ENCODE results near the gene MT2A.
"Not testable (repeated sequence)": the region's sequence is repeated elsewhere in the genome, so short reads cannot be mapped to it uniquely, and the experiment has no call there.

DNA sequence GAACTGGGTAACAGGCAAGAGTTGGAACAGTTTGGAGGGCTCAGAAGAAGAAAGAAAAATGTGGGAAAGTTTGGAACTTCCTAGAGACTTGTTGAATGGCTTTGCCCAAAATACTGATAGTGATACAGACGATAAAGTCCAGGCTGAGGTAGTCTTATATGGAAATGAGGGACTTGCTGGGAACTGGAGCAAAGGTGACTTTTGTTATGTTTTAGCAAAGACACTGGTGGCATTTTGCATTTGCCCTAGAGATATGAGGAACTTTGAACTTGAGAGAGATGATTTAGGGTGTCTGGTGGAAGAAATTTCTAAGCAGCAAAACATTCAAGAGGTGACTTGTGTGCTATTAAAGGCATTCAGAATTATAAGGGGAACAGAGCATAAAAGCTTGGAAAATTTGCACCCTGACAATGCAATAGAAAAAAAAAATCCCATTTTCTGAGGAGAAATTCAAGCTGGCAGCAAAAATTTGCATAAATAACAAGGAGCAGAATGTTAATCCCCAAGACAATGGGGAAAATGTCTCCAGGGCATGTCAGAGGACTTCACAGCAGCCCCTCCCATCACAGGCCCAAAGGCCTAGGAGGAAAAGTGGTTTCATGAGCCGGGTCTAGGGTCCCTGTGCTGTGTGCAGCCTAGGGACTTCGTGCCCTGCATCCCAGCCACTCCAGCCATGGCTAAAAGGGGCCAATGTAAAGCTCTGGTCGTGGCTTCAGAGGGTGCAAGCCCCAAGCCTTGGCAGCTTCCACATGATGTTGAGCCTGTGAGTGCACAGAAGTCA lies 13.5 kb downstream of the MT2A start:
- TF ChIP-seq, protein P1, sequence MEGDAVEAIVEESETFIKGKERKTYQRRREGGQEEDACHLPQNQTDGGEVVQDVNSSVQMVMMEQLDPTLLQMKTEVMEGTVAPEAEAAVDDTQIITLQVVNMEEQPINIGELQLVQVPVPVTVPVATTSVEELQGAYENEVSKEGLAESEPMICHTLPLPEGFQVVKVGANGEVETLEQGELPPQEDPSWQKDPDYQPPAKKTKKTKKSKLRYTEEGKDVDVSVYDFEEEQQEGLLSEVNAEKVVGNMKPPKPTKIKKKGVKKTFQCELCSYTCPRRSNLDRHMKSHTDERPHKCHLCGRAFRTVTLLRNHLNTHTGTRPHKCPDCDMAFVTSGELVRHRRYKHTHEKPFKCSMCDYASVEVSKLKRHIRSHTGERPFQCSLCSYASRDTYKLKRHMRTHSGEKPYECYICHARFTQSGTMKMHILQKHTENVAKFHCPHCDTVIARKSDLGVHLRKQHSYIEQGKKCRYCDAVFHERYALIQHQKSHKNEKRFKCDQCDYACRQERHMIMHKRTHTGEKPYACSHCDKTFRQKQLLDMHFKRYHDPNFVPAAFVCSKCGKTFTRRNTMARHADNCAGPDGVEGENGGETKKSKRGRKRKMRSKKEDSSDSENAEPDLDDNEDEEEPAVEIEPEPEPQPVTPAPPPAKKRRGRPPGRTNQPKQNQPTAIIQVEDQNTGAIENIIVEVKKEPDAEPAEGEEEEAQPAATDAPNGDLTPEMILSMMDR (IDR thresholded peaks at IDR 0.05 in 4 of 5, conservative IDR thresholded peaks at IDR 0.05 in 1 of 5): not testable (repeated sequence)
- not testable (repeated sequence) for TF ChIP-seq POLR2A (IDR thresholded peaks at IDR 0.05)

Measured in gastrocnemius medialis (tissue), 4 donors.